ENCODE measurements around the gene CREB3L2.
"Not testable (repeated sequence)": the region's sequence is repeated elsewhere in the genome, so short reads cannot be mapped to it uniquely, and the experiment has no call there.

CREB3L2 gene

GRCh38 chr7:137836541-137836940 is 165.3 kb downstream of the CREB3L2 start:
- H3K9me3 Mint-ChIP-seq: peaks cover 10% of the 10 kb centered on the region
- no peaks in the 10 kb centered on the region for H3K36me3 Mint-ChIP-seq
- no peak overlapping the region for H3K27ac Mint-ChIP-seq
- H3K27me3 Mint-ChIP-seq: peaks cover 16% of the 10 kb centered on the region
- no peaks in the 10 kb centered on the region for H3K4me1 Mint-ChIP-seq
- H3K4me3 Mint-ChIP-seq: no peak overlapping the region

GRCh38 chr7:137836113-137836509 is 165.8 kb downstream of the CREB3L2 start:
- H3K27ac Mint-ChIP-seq: no peak overlapping the region
- peaks cover 10% of the 10 kb centered on the region for H3K9me3 Mint-ChIP-seq
- H3K27me3 Mint-ChIP-seq: peaks cover 14% of the 10 kb centered on the region
- H3K4me1 Mint-ChIP-seq: no peaks in the 10 kb centered on the region
- H3K36me3 Mint-ChIP-seq: no peaks in the 10 kb centered on the region
- H3K4me3 Mint-ChIP-seq: no peak overlapping the region

- H3K4me1 Mint-ChIP-seq: no peaks in the 10 kb centered on the region
- no peaks in the 10 kb centered on the region for H3K36me3 Mint-ChIP-seq
- H3K9me3 Mint-ChIP-seq: peaks cover 12% of the 10 kb centered on the region
- no peak overlapping the region for H3K4me3 Mint-ChIP-seq
- H3K27me3 Mint-ChIP-seq: peaks cover 14% of the 10 kb centered on the region
- H3K27ac Mint-ChIP-seq: no peak overlapping the region
Observed at GRCh38 chr7:137835486-137836112, 166.3 kb downstream of the CREB3L2 start.

- H3K4me1 Mint-ChIP-seq: no peaks in the 10 kb centered on the region
- H3K27me3 Mint-ChIP-seq: peaks cover 17% of the 10 kb centered on the region
- no peaks in the 10 kb centered on the region for H3K36me3 Mint-ChIP-seq
- no peak overlapping the region for H3K4me3 Mint-ChIP-seq
- peaks cover 16% of the 10 kb centered on the region for H3K9me3 Mint-ChIP-seq
- H3K27ac Mint-ChIP-seq: no peak overlapping the region
Observed at GRCh38 chr7:137834552-137834951, 167.3 kb downstream of the CREB3L2 start.

- not testable (repeated sequence) for H3K4me1 Mint-ChIP-seq, H3K27ac Mint-ChIP-seq, H3K4me3 Mint-ChIP-seq, H3K36me3 Mint-ChIP-seq
- Mint-ChIP-seq H3K27me3 (peaks cover 12% of the 10 kb centered on the region), H3K9me3 (peaks cover 16% of the 10 kb centered on the region)
Observed at GRCh38 chr7:137832990-137833389, 168.9 kb downstream of the CREB3L2 start.

- no peak overlapping the region for H3K27ac Mint-ChIP-seq
- no peak overlapping the region for H3K4me3 Mint-ChIP-seq
- no peaks in the 10 kb centered on the region for H3K4me1 Mint-ChIP-seq
- H3K9me3 Mint-ChIP-seq: peaks cover 16% of the 10 kb centered on the region
- H3K27me3 Mint-ChIP-seq: peaks cover 12% of the 10 kb centered on the region
- no peaks in the 10 kb centered on the region for H3K36me3 Mint-ChIP-seq
Observed at GRCh38 chr7:137832382-137832781, 169.5 kb downstream of the CREB3L2 start.

- H3K27ac Mint-ChIP-seq, H3K4me3 Mint-ChIP-seq, H3K4me1 Mint-ChIP-seq, H3K36me3 Mint-ChIP-seq: not testable (repeated sequence)
- Mint-ChIP-seq H3K9me3 (peaks cover 16% of the 10 kb centered on the region), H3K27me3 (peaks cover 11% of the 10 kb centered on the region)
Observed at GRCh38 chr7:137831555-137831954, 170.3 kb downstream of the CREB3L2 start.

- no peaks in the 10 kb centered on the region for H3K36me3 Mint-ChIP-seq
- H3K4me3 Mint-ChIP-seq: no peak overlapping the region
- peaks cover 11% of the 10 kb centered on the region for H3K27me3 Mint-ChIP-seq
- no peaks in the 10 kb centered on the region for H3K4me1 Mint-ChIP-seq
- H3K27ac Mint-ChIP-seq: no peak overlapping the region
- peaks cover 12% of the 10 kb centered on the region for H3K9me3 Mint-ChIP-seq
Observed at GRCh38 chr7:137829337-137829992, 172.4 kb downstream of the CREB3L2 start.

GRCh38 chr7:137828456-137828855 is 173.4 kb downstream of the CREB3L2 start:
- Mint-ChIP-seq H3K27ac (no peak overlapping the region), H3K36me3 (no peaks in the 10 kb centered on the region), H3K4me3 (no peak overlapping the region), H3K9me3 (peaks cover 12% of the 10 kb centered on the region), H3K4me1 (no peaks in the 10 kb centered on the region), H3K27me3 (peaks cover 12% of the 10 kb centered on the region)

GRCh38 chr7:137825489-137825888 is 176.4 kb downstream of the CREB3L2 start:
- Mint-ChIP-seq H3K4me1 (no peaks in the 10 kb centered on the region), H3K27me3 (peaks cover 18% of the 10 kb centered on the region), H3K27ac (no peak overlapping the region), H3K4me3 (no peak overlapping the region), H3K9me3 (peaks cover 3% of the 10 kb centered on the region), H3K36me3 (no peaks in the 10 kb centered on the region)

All from activated naive CD4-positive, alpha-beta T cell treated with anti-CD3 and anti-CD28 coated beads, Interleukin-2, amount 50 U/mL, for 24 hours (primary cell).